HepG2 (cell line): ENCODE data around the gene TTC6. TPM values are rescaled to one million over a fixed set of nuclear protein-coding genes. Genes with fewer than 3 reads are reported as not detected.
A peak's percentile ranks its signal among the peaks of the same experiment; 100 is the strongest.

Experiments
- CREB1 ChIP-seq, 2 experiments: fragments of 450-650 bp in 1 of 2; IDR thresholded peaks; 2 replicates each; pipeline ENCODE4 v1.6.1; 2016 to 2017; ENCODE audit warnings: control low read depth in 1 of 2, mild to moderate bottlenecking in 1 of 2, missing compliant biosample characterization in 1 of 2, missing genetic modification characterization in 1 of 2
- FIP1L1 ChIP-seq: fragments of 200-400 bp; formaldehyde crosslinking; IDR thresholded peaks from 2 replicates; pipeline ENCODE4 v1.6.1; 2018; ENCODE audit warnings: low read depth, mild to moderate bottlenecking, low read length, moderate library complexity, borderline replicate concordance; ENCODE audit not compliant: insufficient read depth
- FOXA1 ChIP-seq, 2 experiments: fragments of 450-650 bp in 1 of 2; sonication (generic) in 1 of 2; formaldehyde crosslinking in 1 of 2; IDR thresholded peaks; 2 replicates each; pipeline versions ENCODE4 v1.4.0 to v1.6.1; 2016 to 2020; ENCODE audit warnings: missing genetic modification reagents in 1 of 2
- FOXA3 ChIP-seq: IDR thresholded peaks from 2 replicates; pipeline ENCODE4 v1.6.1; 2016; ENCODE audit warnings: missing genetic modification reagents, missing compliant biosample characterization
- FOXJ3 ChIP-seq: sonication (generic); formaldehyde crosslinking; IDR thresholded peaks from 2 replicates; pipeline ENCODE4 v1.4.0; 2020; ENCODE audit warnings: missing genetic modification reagents, mild to moderate bottlenecking, borderline replicate concordance
- PATZ1 ChIP-seq: sonication (generic); formaldehyde crosslinking; IDR thresholded peaks from 2 replicates; pipeline ENCODE4 v1.4.0; 2020; ENCODE audit warnings: missing genetic modification reagents
- PLRG1 ChIP-seq: fragments of 450-650 bp; conservative IDR thresholded peaks from 2 replicates; pipeline ENCODE4 v1.6.1; 2016
- SNAPC2 ChIP-seq: sonication (generic); formaldehyde crosslinking; IDR thresholded peaks from 2 replicates; pipeline ENCODE4 v1.8.1; 2022; ENCODE audit warnings: mild to moderate bottlenecking, missing genetic modification reagents
- ZBTB14 ChIP-seq: sonication (generic); formaldehyde crosslinking; IDR thresholded peaks from 2 replicates; pipeline ENCODE4 v1.4.0; 2020; ENCODE audit warnings: missing genetic modification reagents
- ZNF101 ChIP-seq: sonication (generic); formaldehyde crosslinking; IDR thresholded peaks from 2 replicates; pipeline ENCODE4 v1.4.0; 2020; ENCODE audit warnings: mild to moderate bottlenecking, low read depth, missing genetic modification reagents, borderline replicate concordance
- ZNF446 ChIP-seq: sonication (generic); formaldehyde crosslinking; IDR thresholded peaks from 2 replicates; pipeline ENCODE4 v1.5.0; 2020; ENCODE audit warnings: mild to moderate bottlenecking, missing genetic modification reagents
- ZNF567 ChIP-seq: sonication (generic); formaldehyde crosslinking; IDR thresholded peaks from 2 replicates; pipeline ENCODE4 v1.8.1; 2023; ENCODE audit warnings: mild to moderate bottlenecking, missing genetic modification reagents, borderline replicate concordance
- ZNF766 ChIP-seq: sonication (generic); formaldehyde crosslinking; IDR thresholded peaks from 2 replicates; pipeline ENCODE4 v1.5.0; 2020; ENCODE audit warnings: missing genetic modification reagents, borderline replicate concordance
- polyA plus RNA-seq, 8 experiments: library from polyadenylated mRNA; depleted of rRNA in 3 of 8; stranded (reverse) in 7 of 8; unstranded in 1 of 8; fragments of >200 nt; fragmentation: Illumina TruSeq in 4 of 8; extraction: Trizol in 4 of 8; gene quantifications; 2 replicates each; pipeline versions ENCODE4 v1.2.1 to v1.2.3, GENCODE V29; 2011 to 2016; ENCODE audit warnings: low read depth in 4 of 8, missing spikeins in 1 of 8, mixed read lengths in 1 of 8; ENCODE audit not compliant: insufficient read depth in 1 of 8
- total RNA-seq, 5 experiments: library from RNA; depleted of rRNA; stranded (reverse); fragments of >200 nt; fragmentation: Illumina TruSeq; extraction: Trizol; gene quantifications; 2 replicates each; pipeline ENCODE4 v1.2.3, GENCODE V29; 2016; ENCODE audit warnings: low read depth in 1 of 5
- TF ChIP-seq, protein P1 (sequence below): sonication (generic); formaldehyde crosslinking; IDR thresholded peaks from 2 replicates; pipeline ENCODE4 v1.8.0; 2022; ENCODE audit warnings: mild to moderate bottlenecking, missing genetic modification reagents, borderline replicate concordance
- TF ChIP-seq, protein P2 (sequence below): IDR thresholded peaks from 2 replicates; pipeline ENCODE4 v1.6.1; 2016; ENCODE audit warnings: mild to moderate bottlenecking, missing biosample characterization, missing genetic modification reagents
- TF ChIP-seq, protein P3 (sequence below): sonication (generic); formaldehyde crosslinking; IDR thresholded peaks from 2 replicates; pipeline ENCODE4 v1.5.0; 2020; ENCODE audit warnings: mild to moderate bottlenecking, missing genetic modification reagents, borderline replicate concordance

TTC6 gene
- total and polyA plus RNA-seq, 2 of the 13 experiments (the other 11 are each of a cell fraction or from before 2014, with no cell fraction given) = 9.3 to 27.4 TPM

DNA sequence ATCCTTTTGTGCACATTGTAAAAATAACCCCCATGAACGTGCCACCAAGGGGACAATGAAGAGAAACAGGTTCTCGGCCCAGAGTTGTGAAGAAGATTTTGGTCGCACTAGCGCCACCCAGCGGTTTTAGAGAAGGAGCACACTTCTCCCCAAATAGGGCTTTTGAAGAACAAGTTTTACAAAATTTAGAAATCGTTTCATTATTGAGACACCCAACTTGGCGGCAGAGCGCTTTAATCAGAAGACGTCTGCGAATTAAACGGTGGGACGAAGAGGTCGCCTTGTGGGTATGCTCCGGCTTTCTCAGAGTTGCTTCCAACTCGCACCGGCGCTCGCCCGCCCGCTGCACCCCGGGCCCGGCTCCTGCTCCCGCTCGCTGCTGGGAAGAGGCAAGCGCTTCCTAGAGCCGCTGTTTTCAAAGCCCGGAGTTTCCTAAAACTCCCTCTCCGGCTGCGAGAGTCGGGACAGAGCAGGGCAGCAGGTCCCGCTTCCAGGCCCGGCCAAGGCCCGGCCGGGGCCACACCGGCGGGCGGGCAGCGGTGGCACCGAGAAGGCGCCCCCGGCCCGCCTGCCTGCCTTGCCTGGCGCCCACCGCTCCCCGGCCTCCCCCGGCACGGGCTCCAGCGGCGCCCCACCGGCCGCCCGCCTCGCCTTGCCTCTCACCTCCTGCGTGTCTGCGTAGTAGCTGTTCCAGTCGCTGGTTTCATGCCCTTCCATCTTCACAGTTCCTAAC lies 1.0 kb upstream of the TTC6 start (continued):
- peak; percentile 84 for TF ChIP-seq PATZ1 (CRISPR knock-in tag)
- 0 out of 2 replicates have a peak, but pooled peaks have one; percentile 31 for TF ChIP-seq ZNF567 (CRISPR knock-in tag)
- TF ChIP-seq FIP1L1 = no peak
- TF ChIP-seq, protein P1, sequence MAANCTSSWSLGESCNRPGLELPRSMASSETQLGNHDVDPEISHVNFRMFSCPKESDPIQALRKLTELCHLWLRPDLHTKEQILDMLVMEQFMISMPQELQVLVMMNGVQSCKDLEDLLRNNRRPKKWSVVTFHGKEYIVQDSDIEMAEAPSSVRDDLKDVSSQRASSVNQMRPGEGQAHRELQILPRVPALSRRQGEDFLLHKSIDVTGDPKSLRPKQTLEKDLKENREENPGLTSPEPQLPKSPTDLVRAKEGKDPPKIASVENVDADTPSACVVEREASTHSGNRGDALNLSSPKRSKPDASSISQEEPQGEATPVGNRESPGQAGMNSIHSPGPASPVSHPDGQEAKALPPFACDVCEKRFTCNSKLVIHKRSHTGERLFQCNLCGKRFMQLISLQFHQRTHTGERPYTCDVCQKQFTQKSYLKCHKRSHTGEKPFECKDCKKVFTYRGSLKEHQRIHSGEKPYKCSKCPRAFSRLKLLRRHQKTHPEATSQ (CRISPR knock-in tag) = peak; percentile 83; the same call in 1 of the 2 replicates
- no peak for TF ChIP-seq FOXA1 (IDR thresholded peaks at IDR 0.05)
- TF ChIP-seq FOXA1 (CRISPR knock-in tag; IDR thresholded peaks at IDR 0.05) = peak; percentile 25
- TF ChIP-seq, protein P2, sequence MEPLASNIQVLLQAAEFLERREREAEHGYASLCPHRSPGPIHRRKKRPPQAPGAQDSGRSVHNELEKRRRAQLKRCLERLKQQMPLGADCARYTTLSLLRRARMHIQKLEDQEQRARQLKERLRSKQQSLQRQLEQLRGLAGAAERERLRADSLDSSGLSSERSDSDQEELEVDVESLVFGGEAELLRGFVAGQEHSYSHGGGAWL (CRISPR knock-in tag) = 0 out of 2 replicates have a peak, but pooled peaks have one; percentile 57
- peak; percentile 87; the same call in 1 of the 2 replicates for TF ChIP-seq SNAPC2 (CRISPR knock-in tag)
- TF ChIP-seq ZBTB14 (CRISPR knock-in tag) = peak; percentile 41; the same call in 1 of the 2 replicates
- TF ChIP-seq PLRG1 = no peak
- TF ChIP-seq ZNF101 (CRISPR knock-in tag) = no peak
- peak; percentile 44 for TF ChIP-seq FOXA3 (CRISPR knock-in tag)
- TF ChIP-seq ZNF446 (CRISPR knock-in tag) = 0 out of 2 replicates have a peak, but pooled peaks have one; percentile 70
- peak; percentile 76; the same call in 1 of the 2 replicates for TF ChIP-seq FOXJ3 (CRISPR knock-in tag)
- peak; percentile 64; the same call in 1 of the 2 replicates for TF ChIP-seq ZNF766 (CRISPR knock-in tag)
- TF ChIP-seq, protein P3, sequence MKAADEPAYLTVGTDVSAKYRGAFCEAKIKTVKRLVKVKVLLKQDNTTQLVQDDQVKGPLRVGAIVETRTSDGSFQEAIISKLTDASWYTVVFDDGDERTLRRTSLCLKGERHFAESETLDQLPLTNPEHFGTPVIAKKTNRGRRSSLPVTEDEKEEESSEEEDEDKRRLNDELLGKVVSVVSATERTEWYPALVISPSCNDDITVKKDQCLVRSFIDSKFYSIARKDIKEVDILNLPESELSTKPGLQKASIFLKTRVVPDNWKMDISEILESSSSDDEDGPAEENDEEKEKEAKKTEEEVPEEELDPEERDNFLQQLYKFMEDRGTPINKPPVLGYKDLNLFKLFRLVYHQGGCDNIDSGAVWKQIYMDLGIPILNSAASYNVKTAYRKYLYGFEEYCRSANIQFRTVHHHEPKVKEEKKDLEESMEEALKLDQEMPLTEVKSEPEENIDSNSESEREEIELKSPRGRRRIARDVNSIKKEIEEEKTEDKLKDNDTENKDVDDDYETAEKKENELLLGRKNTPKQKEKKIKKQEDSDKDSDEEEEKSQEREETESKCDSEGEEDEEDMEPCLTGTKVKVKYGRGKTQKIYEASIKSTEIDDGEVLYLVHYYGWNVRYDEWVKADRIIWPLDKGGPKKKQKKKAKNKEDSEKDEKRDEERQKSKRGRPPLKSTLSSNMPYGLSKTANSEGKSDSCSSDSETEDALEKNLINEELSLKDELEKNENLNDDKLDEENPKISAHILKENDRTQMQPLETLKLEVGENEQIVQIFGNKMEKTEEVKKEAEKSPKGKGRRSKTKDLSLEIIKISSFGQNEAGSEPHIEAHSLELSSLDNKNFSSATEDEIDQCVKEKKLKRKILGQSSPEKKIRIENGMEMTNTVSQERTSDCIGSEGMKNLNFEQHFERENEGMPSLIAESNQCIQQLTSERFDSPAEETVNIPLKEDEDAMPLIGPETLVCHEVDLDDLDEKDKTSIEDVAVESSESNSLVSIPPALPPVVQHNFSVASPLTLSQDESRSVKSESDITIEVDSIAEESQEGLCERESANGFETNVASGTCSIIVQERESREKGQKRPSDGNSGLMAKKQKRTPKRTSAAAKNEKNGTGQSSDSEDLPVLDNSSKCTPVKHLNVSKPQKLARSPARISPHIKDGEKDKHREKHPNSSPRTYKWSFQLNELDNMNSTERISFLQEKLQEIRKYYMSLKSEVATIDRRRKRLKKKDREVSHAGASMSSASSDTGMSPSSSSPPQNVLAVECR (CRISPR knock-in tag) = 0 out of 2 replicates have a peak, but pooled peaks have one; percentile 56
- no peak for TF ChIP-seq CREB1 (IDR thresholded peaks at IDR 0.05)
- no peak for TF ChIP-seq CREB1 (CRISPR knock-in tag; IDR thresholded peaks at IDR 0.05)
